Uterus (tissue), 2 donors: ENCODE data around the gene PRL.

Experiments used
- CTCF ChIP-seq, 4 experiments: fragments of 200-600 bp in 2 of 4; fragments of 450-650 bp in 2 of 4; sonication (generic) in 2 of 4; IDR thresholded peaks; one replicate each; pipeline ENCODE4 v1.5.1; 2016 to 2019; ENCODE audit warnings: antibody characterized with exemption in 4 of 4, mild to moderate bottlenecking in 2 of 4, moderate library complexity in 1 of 4
- POLR2A ChIP-seq, 2 donors: fragments of 450-650 bp; IDR thresholded peaks; one replicate each; pipeline ENCODE4 v1.6.1; 2016; ENCODE audit warnings: antibody characterized with exemption in 2 of 2, mild to moderate bottlenecking in 1 of 2, moderate library complexity in 1 of 2

GRCh38 chr6:22308939-22309338 lies 12.1 kb upstream of the PRL start:
- no peak for TF ChIP-seq CTCF (IDR thresholded peaks at IDR 0.05)
- TF ChIP-seq POLR2A (IDR thresholded peaks at IDR 0.05) = no peak
